Measurements from ENCODE around the gene WLS.

WLS gene

GRCh38 chr1:68081775-68082283 lies 150.5 kb downstream of the WLS start:
- H3K27me3 ChIP-seq (ENCODE audit: control insufficient read depth, insufficient read depth, low read length) = no peaks in the 10 kb centered on the region

GRCh38 chr1:68078647-68079046 lies 153.7 kb downstream of the WLS start:
- peaks cover 3% of the 10 kb centered on the region for H3K4me1 ChIP-seq (ENCODE audit: control insufficient read depth, insufficient read depth, low read length)
- H3K27me3 ChIP-seq (ENCODE audit: control insufficient read depth, insufficient read depth, low read length) = no peaks in the 10 kb centered on the region
- H3K4me3 ChIP-seq (ENCODE audit: low read depth, low read length) = no peak overlapping the region
- H3K36me3 ChIP-seq (ENCODE audit: control insufficient read depth, insufficient read depth, low read length) = no peaks in the 10 kb centered on the region
- no peak overlapping the region for H3K27ac ChIP-seq (ENCODE audit: low read depth, low read length)
- H3K9me3 ChIP-seq (ENCODE audit: control insufficient read depth, insufficient read depth, low read length) = no peaks in the 10 kb centered on the region
- H3K9ac ChIP-seq (ENCODE audit: low read depth, low read length) = no peak overlapping the region

More at GRCh38 chr1:68081775-68082283, 150.5 kb downstream of the WLS start:
- Histone ChIP-seq H3K4me1 (ENCODE audit: control insufficient read depth, insufficient read depth, low read length) (peaks cover 3% of the 10 kb centered on the region), H3K9ac (ENCODE audit: low read depth, low read length) (no peak overlapping the region), H3K4me3 (ENCODE audit: low read depth, low read length) (no peak overlapping the region), H3K9me3 (ENCODE audit: control insufficient read depth, insufficient read depth, low read length) (no peaks in the 10 kb centered on the region), H3K27ac (ENCODE audit: low read depth, low read length) (no peak overlapping the region), H3K36me3 (ENCODE audit: control insufficient read depth, insufficient read depth, low read length) (no peaks in the 10 kb centered on the region)
